Left renal pelvis (tissue), 4 donors: ENCODE measurements around the gene SH3BP5. TPM values are rescaled to one million over a fixed set of nuclear protein-coding genes. Genes with fewer than 3 reads are reported as not detected.

ENCODE experiments used
- DNase-seq, 4 donors: peaks; one replicate each; pipeline ENCODE4 v3.0.0-alpha.2; 2013; ENCODE audit warnings: low read depth in 4 of 4, low spot score in 3 of 4
- polyA plus RNA-seq, 4 donors: library from polyadenylated mRNA; unstranded; fragments of 120-200 nt; gene quantifications; one replicate each; pipeline ENCODE4 v1.2.1, GENCODE V29; 2013; ENCODE audit not compliant: insufficient read length in 4 of 4

Gene SH3BP5
- polyA plus RNA-seq, 4 donors = 44.2 to 90.0 (median 63.1) TPM

DNA sequence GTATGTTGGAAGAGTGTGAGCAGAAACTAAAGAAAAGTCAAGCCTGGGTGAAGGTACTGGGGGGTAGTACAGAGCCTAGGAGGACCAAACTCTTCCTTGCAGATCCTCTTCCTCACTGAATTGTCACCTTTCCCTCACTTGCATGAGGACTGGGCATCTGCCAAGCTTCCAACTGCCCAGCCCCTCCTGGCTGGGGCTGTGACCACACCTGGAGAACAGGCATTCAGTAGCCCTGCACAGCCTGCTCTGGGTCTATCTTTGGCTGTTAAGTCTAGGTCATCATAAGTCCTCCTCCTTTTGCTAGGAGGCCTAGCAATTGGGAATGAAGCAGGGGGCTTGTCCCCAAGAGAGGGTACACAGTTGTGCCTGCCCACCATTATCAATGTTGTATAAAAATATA lies 71.1 kb downstream of the SH3BP5 start:
- DNase-seq = no peak

DNA sequence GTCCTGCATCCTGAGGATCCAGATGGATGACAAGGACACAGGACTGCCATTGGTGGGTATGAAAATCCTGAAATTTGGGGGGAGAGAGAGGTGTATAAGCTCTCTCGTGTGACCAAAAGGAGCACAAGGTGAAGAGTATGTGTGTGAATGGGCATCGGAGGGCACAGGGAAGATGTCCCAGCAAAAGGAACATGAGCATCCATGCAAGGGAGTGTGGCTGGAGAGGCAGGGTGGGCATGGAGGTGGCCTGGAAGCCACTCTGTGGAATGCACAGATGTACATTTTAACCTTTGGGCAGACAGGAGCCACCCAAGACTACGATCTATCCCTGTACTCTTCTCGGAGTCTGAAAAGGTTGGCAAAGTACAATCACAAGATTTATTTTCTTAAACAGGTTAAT lies 71.9 kb downstream of the SH3BP5 start:
- no peak for DNase-seq

- DNase-seq = no peak
These were observed 73.7 kb downstream of the SH3BP5 start for GRCh38 chr3:15258720-15259119.

DNA sequence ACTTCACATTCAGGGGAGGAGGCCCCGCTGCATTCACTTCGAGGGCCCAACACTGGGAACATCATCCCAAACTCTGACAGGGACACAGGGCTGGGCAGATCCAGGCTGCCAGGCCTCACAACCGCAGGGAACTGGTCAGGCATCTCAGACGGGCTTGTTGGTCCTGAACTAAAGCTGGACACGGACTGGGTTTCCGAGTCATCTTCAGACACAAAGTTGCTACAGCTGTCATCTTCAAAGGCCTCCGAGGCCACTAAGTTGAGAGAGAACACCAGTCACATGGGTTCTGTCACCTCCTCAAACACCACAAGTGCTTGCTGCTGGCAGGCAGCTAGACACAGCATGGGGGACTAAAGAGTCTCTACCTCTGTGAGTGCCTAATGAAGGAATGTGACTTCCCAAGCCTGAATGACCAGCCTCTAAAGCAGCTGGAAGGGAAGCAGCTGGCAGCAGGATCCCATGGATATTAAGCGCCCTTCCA lies 75.5 kb downstream of the SH3BP5 start:
- no peak for DNase-seq

- DNase-seq = no peak
These were observed 77.2 kb downstream of the SH3BP5 start for GRCh38 chr3:15255215-15255614.

DNA sequence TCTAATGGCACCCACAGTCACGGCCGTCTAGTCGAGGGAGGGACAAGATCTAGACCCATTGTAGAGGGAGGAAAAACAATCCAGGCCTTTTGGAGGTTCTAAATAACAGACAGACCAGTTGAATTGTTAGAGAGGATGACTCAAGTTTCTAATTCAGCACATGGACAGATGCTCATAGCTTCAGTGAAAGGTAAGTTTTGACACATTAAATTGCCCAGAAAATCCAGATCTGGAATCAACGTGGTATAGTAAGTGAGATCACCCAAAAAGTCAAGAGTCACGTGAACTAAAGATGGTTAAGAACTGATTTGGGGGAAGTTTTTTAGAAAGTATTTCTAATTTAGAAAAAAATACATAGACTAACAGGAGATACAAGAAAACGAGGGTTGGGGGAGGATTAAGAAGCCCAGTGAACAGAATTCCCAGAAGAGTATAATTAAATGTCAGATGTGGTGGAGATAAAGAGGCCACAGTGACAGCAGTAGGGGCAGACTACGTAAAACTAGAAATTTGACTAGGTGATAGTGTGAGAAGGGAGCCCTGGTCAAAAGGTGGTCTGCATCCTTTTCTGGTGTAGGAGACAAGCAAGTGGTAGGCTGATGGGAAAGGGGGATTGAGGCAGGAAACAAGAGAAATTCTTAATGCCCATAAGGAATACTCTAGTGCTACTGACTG lies 79.2 kb downstream of the SH3BP5 start:
- no peak for DNase-seq

DNA sequence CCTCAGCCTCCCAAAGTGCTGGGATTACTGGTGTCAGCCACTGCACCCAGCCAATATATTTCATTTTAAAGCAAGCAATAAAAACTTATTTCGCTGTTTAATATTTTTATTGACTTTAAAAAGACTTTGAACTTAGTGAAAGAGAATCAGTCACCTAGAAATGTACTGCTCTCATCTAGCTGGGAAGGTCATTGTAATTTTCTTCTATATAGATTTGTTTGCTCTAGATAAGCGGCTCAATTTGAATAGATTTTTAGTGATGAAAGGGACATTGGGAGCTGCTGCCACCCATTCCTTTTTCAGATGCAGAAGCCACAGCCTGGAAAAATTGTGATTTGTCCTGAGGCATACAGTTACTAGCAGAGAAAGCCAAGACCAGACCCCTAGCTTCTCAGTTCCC lies 86.2 kb downstream of the SH3BP5 start:
- no peak for DNase-seq

DNA sequence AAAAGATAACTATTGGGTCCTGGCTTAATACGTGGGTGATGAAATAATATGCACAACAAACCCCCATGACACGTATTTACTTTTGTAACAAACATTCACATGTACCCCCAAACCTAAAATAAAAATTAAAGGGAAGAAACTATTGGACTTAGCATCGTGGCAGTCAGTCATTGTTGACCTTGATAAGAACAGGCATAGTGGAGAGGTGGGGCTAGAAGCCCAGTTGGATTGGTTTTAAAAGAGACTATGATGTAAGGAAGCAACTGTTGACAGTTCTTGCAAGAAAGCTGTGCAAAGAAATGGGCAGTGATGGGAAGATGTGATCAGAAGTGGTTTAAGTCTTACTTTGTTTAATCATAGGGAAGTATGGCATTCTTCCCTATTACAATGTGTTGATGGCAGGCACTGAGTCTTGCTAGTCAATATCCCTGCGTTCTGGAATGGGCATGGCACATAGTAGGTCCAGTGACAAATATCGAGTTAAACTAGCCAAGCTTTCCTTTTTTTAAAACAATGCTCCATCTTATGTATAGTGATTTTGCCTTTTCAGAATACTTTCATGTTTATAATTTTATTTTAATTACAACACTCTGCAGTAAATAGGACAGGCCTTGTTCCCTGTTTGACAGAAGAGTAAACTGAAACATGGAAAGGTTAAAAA lies 88.4 kb downstream of the SH3BP5 start:
- no peak for DNase-seq

- no peak for DNase-seq
These were observed 91.0 kb downstream of the SH3BP5 start for GRCh38 chr3:15241341-15241740.

GRCh38 chr3:15229262-15229661 lies 103.1 kb downstream of the SH3BP5 start:
- no peak for DNase-seq

- no peak for DNase-seq
These were observed 104.2 kb downstream of the SH3BP5 start for GRCh38 chr3:15228147-15228546.

GRCh38 chr3:15223685-15224572 lies 108.5 kb downstream of the SH3BP5 start:
- no peak for DNase-seq

DNA sequence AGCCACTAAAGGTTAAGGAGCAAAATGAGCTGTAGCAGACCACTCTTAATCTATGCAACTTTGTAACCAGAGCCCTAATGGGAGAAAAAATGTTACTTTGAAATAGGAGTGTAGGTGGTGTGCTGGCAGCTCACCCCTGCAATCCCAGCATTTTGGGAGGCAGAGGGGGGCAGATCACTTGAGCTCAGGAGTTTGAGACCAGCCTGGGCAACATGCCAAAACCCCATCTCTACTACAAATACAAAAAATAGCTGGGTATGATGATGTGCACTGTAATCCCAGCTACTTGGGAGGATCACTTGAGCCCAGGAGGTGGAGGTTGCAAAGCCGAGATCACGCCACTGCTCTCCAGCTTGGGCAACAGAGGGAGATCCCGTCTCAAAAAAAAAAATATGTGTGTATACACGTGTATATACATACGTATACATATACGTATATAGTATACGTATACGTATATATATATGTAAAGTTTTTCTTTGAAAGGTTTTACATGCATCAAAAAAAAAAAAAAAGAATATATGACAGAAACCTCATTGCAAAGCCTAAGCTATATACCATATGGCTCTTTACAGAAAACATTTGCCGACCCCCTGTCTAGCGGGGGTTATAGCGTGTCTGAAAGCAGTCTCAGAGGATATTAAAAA lies 110.7 kb downstream of the SH3BP5 start:
- no peak for DNase-seq

DNA sequence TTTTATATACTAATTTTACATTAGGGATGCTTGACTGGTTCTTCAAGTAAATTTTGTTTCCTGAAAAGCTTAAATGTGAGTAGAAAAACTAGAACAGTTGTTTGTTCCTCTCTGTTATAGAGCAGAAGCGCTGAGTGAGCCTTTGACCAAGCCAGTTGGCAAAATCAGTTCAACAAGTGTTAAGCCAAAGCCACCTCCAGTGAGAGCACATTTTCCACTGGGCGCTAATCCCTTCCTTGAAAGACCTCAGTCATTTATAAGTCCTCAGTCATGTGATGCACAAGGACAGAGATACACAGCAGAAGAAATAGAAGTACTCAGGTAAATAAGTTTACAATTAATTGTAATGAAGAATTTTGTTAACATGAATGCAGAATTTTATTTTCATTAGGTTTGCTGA lies 111.7 kb downstream of the SH3BP5 start:
- DNase-seq = no peak

DNA sequence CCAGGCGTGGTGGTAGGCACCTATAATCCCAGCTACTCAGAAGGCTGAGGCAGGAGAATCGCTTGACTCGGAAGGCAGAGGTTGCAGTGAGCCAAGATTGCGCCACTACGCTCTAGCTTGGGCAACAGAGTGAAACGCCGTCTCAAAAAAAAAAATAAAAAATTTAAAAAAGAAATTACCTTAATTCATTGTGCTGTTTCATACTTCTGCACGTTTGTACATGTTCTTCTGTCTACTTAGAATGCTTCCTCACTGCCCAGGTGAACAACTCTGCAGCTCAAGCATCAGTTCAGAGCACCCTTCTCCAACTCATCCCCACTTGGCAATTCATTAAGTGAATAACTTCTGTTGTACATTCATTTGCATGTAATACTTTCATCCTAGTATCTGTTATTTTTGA lies 112.3 kb downstream of the SH3BP5 start:
- no peak for DNase-seq

DNA sequence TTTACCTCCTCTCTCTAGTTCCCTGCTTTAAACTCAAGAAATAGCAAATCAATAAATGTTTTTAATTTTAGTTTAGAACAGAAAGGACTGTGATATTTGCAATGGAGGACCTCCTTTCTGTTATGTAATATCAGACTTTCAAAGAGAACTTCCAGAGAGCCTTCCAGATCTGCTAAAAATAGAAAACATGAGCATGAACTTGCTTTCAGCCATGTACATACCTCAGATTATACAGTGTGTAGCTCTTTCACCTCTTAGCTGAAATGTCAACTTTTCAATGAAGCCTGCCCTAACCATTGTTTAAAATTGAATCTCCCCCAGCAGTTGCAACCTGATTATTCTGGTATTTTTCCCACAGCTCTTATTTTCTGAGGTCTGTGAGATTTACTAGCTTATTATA lies 113.7 kb downstream of the SH3BP5 start:
- DNase-seq = no peak

DNA sequence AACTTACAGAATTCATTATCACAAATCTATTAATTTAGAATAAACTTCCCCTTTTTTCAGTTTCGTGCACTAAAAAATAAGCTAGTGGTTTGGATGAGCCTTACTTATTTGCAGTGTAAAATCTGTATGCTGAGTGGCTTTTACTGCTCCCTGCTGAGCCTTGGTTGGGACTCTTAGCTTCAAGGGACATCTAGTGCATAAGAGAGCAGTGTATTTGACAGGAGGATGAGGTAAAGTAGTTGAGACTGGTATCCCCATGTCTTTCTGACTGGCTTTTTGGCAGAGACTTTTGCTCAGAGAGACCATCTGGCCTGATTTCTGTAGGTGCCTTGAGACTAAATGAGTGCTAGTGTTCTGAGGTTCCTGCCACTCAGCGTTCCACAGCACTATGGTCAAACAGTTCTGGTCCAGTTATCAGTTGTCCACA lies 114.5 kb downstream of the SH3BP5 start:
- no peak for DNase-seq

DNA sequence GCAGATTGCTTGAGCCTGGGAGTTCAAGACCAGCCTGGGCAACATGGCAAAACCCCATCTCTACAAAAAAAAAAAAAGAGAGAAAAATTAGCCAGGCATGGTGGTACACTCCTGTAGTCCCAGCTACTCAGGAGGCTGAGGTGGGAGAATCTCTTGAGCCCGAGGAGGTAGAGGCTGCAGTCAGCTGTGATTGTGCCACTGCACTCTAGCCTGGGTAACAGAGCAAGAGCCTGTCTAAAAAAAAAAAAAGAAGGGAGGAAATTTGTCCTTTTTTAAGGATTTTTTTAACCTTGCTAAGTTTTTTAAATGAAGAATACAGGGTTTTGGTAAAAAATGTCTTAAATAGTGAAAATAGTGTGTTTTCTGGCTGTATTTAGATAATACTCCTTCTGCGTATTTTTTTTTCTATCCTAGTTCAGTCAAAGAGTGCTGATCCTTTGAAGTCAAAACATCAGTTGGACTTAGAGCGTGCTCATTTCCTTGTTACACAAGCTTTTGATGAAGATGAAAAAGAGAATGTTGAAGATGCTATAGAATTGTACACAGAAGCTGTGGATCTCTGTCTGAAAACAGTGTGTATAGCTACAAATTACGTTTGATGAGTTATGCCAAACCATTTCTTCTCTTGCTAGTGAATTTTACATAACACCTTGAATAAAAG lies 115.2 kb downstream of the SH3BP5 start:
- DNase-seq = no peak

DNA sequence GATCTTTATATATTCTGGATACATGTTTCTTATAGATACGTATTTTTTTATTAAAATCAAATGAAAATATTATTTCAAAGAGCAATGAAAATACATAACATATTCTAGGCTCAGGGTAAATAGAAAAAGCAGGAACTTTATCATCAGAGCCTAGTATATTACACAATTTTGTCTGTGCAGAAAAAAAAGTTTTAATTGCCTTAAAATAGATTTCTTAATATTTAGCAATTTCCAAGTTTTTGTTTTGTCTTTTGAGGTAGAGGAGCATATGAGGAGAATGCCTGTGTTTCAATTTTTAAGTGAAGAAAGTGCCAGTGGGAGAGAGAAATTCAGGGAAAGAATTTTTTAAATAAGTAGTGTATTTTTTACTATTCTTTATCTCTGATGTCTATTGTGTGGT lies 115.9 kb downstream of the SH3BP5 start:
- no peak for DNase-seq

- DNase-seq = no peak
These were observed 116.4 kb downstream of the SH3BP5 start for GRCh38 chr3:15215996-15216395.
